HG02763 (cell line): ENCODE data around the gene TNFRSF6B.

ENCODE experiments used
- ATAC-seq: cut with Tn5 transposase; IDR thresholded peaks from one replicate; pipeline ENCODE4 v1.9.1; 2021; ENCODE audit warnings: mild to moderate bottlenecking, moderate library complexity; ENCODE audit not compliant: unreplicated experiment

The TNFRSF6B gene

DNA sequence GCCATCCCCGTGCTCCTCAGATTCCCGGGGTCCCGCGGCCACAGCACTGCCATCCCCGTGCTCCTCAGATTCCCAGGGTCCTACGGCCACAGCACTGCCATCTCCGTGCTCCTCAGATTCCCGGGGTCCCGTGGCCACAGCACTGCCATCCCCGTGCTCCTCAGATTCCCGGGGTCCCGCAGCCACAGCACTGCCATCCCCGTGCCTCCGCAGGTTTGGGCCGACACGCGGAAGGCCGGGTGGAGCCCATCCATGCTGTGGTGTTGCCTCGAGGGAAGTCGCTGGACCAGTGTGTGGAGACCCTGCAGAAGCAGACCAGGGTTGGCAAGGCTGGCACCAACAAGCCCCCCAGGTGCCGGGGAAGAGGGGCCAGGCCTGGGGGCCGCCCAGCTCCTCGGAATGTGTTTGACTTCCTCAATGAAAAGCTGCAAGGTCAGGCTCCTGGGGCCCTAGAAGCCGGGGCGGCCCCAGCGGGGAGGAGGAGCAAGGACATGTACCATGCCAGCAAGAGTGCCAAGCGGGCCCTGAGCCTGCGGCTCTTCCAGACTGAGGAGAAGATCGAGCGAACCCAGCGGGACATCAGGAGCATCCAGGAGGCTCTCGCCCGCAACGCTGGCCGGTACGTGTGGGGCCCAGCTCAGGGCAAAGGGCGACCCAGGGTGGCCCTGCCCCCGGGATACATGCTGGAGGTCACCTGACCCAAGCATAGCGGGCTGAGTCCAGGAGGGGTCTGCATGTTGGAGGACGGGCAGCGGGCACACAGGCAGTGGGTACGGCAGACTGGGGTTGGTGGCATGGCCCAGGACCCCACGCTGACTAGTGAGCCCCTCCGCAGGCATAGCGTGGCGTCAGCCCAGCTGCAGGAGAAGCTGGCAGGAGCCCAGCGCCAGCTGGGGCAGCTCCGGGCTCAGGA lies 38.8 kb downstream of the TNFRSF6B start:
- no peak for ATAC-seq

DNA sequence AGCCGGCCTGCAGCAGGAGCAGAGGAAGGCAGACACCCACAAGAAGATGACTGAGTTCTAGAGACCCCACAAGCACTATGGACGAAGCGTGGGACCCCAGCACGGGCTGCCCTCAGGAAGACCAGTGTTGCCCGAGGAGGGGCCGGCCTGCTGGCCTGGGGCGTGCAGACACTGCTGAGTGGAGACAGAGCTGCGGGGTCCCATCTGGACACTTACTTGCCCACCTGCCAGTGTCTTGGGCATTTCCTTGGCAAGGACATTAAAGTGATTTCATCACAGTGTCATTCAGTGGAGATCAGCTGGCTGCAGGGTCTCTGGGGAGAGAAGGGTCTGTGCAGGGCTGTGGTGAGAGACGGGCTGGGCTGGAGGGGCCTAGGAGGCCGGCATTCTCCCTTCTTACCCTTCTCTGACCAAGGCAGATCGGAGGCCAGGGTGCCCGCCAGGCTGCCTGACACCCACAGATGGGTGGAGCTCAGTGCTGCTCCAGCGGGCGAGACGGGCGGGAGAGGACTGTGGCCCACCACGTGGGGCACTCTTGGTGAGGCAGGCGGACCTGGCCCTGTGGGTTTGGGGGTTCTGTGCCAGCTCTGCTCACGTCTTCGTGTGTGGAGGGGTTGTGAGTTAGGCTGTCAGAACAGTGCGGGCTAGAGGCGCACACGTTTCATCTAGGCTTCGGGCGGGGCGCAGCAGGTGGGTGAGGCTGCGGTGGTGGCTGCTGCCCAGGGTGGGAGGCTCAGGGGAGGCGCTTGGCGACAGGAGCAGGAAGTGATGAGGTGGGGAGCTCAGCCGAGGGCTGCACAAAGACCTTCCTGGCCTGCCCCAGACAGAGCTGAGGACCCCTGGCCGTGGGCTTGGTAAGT lies 39.6 kb downstream of the TNFRSF6B start, which contains the start of gene LIME1:
Gene LIME1, plus strand, starts transcription at position 806 of the 860 bp plus-strand sequence. CDS start 886 bp downstream, outside the sequence.
- no peak for ATAC-seq

DNA sequence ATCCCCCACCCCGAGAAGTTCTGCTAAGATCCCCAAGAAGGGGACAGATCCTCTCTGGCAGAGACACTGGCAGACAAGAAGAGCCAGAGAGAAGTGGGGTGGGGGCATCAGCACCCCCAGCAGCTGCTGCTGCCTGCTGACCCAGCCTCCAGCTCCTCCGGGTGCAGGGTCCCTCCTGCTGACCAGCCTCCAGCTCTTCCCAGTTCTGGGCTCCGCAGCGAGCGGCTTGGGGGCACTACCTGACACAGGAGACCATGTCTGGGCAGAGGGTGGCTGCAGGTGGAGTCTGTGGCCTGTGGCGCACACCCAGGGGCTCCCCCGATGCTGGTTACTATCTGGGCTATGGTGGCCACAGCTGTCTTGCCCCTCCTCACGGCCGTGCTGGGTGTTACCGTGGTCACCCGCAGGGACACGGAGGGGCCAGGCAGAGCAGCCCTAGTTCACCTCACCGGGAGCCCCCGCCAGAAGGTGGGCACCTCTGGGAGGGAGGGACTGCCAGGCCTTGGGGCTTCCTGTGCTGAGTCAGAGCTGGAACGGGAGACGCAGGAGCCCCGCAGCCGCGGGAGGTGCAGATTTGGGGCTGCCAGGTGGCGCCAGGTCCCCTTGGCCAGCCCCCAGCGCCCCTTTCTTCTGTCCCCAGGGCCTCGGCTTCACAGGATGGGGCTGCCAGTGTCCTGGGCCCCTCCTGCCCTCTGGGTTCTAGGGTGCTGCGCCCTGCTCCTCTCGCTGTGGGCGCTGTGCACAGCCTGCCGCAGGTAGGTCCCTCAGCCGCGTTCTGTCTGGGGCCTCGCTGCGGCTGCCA lies 40.6 kb downstream of the TNFRSF6B start:
- no peak for ATAC-seq

DNA sequence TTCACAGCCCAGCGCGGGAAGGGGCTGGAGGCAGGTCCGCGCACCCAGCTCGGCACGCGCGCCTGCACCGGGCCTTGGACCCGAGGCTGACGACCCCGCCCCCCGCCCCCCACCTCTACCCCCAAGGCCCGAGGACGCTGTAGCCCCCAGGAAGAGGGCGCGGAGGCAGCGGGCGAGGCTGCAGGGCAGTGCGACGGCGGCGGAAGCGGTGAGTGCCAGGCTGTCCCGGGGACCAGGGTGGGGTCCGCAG lies 41.2 kb downstream of the TNFRSF6B start:
- no peak for ATAC-seq

DNA sequence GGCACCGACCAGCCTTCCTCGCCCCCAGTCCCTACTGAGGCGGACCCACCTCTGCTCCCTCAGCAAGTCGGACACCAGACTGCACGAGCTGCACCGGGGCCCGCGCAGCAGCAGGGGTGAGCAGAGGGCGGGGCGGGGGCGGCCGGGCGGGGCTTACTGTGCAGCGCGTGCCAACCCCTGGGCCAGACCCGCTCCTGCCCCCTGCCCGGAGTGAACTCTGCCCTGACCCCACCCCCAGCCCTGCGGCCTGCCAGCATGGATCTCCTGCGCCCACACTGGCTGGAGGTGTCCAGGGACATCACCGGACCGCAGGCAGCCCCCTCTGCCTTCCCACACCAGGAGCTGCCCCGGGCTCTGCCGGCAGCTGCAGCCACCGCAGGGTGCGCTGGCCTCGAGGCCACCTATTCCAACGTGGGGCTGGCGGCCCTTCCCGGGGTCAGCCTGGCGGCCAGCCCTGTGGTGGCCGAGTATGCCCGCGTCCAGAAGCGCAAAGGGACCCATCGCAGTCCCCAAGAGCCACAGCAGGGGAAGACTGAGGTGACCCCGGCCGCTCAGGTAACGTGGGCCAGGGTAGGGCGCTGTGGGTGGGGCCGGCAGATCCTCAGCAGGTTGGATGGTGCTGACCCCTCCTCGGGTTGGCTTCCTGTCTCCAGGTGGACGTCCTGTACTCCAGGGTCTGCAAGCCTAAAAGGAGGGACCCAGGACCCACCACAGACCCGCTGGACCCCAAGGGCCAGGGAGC lies 41.7 kb downstream of the TNFRSF6B start:
- no peak for ATAC-seq

DNA sequence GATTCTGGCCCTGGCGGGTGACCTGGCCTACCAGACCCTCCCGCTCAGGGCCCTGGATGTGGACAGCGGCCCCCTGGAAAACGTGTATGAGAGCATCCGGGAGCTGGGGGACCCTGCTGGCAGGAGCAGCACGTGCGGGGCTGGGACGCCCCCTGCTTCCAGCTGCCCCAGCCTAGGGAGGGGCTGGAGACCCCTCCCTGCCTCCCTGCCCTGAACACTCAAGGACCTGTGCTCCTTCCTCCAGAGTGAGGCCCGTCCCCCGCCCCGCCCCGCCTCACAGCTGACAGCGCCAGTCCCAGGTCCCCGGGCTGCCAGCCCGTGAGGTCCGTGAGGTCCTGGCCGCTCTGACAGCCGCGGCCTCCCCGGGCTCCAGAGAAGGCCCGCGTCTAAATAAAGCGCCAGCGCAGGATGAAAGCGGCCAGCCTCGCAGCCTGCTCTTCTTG lies 42.3 kb downstream of the TNFRSF6B start:
- ATAC-seq, result no peak

DNA sequence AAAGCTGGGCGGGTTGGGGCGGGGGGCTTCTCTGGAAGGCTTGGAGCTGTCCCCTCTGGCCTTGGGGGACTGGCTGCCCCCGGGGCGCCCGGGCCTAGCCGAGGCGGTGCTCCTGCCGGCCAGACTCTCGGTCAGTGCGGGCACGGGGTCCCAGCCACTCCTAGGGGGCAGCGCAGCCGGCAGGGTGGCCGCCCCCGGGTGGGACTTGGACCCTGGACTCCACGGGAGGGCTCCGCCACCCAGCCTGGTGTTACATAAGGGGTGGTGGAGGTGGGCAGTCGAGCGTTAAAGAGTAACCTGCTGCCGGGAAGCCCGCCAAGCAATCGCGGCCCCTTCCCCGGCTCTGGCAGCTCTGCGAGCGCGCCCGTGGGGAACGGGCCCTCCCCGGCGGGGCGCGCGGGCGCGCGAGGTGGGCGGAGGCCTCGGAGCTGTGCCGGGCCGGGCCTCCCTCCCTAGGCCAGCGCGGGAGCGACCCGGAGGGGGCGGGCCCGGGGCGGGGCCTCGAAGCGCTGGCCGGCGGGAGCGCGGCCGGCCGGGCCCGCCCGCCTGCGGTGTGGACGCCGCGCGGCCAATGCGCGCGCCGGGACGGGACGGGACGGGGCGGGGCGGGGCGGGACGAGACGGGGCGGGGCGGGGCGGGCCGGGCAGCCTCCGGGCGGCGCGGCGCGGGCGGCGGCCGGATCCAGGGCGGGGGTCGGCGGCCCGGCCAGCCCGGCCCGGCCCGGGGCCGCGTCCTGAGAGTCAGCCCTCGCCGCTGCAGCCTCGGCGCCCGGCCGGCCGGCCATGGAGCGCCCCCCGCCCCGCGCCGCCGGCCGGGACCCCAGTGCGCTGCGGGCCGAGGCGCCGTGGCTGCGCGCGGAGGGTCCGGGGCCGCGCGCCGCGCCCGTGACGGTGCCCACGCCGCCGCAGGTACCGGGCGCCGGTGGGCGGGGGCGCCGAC lies 42.9 kb downstream of the TNFRSF6B start, which contains the start of gene SLC2A4RG:
Gene SLC2A4RG, plus strand, starts transcription at position 647 of the 940 bp plus-strand sequence. Its CDS starts 137 bp downstream, at position 784.
- peak; percentile 45 for ATAC-seq

DNA sequence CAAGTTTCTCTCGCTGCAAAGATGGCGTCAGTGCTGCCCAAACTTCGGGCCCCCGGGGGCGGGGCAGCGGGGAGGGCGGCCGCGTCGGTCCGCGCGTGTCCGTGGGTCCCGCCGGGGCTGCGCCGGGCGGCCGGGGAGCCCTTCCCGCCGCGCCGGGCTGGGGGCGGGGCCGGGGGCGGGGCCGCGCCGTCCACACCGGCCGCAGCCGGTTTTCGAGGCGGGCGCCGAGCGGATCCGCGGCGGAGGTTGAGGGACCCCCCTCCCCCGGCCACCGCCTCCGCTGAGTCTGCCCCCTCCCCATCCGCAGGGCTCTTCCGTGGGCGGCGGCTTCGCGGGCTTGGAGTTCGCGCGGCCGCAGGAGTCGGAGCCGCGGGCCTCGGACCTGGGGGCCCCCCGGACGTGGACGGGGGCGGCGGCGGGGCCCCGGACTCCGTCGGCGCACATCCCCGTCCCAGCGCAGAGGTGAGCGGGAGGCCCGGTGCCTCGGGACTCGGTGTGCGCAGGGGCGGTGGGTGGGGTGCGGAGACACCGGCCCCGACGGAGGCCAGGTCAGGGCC lies 43.7 kb downstream of the TNFRSF6B start:
- ATAC-seq, result peak; percentile 13

DNA sequence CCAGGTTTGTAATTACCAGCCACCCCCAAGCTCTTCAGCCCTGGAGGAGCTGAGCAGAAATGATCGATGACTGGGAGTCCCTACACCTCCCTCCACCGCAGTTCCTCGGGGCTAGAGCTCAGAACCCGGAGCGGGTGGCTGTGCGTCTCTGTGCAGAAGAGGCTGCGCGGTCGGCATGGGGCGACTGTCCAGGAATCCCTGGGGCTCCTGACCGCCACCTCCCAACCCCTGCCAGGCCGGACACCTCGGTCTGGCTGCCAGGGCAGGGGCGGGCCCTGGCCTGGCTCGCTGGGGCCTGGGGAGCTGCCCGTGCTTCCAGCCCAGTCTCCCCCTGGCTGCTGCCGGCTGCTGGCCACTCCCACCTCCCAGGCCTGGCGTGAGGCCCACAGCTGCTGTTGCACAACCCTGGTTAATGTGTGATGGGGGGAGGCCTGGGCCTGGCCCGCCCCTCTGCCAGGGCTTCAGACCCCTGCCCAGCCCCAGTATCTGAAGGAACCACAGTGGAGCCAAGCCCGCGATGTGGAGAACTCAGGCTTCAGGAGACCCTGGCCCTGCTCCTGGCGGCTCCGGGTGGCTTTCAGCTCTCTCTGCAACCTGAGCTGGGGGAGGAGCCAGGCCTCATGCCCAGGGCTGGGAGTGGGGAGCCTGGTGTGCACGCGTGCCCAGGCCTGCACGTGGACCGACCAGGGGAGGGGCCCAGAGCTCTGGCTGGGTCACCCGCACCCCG lies 44.3 kb downstream of the TNFRSF6B start:
- ATAC-seq, result no peak

DNA sequence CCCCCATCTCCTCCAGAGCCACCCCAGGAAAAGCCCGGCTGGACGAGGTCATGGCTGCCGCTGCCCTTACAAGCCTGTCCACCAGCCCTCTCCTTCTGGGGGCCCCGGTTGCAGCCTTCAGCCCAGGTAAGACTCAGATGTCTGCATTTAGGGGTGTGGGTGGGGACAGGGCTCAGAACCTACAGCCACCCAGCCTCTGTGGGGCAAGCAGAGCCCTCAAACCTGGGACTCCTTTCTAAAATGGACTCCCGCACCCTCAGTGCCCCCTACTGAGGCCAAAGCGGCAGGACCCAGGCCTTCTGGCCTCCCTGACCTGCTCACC lies 44.9 kb downstream of the TNFRSF6B start:
- ATAC-seq, result no peak

DNA sequence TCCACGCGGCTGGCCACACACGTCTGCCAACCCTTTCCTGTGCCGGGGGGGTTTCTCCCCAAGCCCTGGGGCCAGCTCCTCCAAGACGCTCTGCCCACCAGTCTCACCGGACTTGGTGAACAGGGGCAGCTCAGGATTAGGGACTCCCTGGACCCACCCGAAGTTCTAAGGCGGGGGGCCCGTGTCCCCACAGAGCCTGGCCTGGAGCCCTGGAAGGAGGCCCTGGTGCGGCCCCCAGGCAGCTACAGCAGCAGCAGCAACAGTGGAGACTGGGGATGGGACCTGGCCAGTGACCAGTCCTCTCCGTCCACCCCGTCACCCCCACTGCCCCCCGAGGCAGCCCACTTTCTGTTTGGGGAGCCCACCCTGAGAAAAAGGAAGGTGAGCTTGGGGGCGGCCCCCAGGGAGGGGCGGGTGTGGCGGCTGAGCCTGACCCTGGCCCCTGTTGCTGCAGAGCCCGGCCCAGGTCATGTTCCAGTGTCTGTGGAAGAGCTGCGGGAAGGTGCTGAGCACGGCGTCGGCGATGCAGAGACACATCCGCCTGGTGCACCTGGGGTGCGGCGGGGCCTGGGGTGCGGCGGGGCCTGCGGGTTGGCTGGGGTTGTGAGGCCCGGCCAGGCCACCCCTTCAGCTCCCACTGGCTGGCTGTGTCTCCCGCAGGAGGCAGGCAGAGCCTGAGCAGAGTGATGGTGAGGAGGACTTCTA lies 45.4 kb downstream of the TNFRSF6B start:
- no peak for ATAC-seq

DNA sequence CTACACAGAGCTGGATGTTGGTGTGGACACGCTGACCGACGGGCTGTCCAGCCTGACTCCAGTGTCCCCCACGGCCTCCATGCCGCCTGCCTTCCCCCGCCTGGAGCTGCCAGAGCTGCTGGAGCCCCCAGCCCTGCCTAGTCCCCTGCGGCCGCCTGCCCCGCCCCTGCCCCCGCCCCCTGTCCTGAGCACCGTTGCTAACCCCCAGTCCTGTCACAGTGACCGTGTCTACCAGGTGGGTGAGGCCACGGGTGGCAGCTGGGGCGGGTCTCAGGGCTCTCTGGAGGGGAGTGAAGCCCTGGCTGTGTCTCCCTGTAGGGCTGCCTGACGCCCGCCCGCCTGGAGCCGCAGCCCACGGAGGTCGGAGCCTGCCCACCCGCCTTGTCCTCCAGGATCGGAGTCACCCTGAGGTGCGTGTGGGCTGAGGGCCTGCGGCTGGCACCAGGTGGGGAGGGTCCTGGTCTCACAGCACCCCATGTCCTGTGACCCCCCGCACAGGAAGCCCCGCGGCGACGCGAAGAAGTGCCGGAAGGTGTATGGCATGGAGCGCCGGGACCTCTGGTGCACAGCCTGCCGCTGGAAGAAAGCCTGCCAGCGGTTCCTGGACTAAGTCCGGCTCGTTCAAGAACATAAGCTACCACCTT lies 46.1 kb downstream of the TNFRSF6B start:
- no peak for ATAC-seq

DNA sequence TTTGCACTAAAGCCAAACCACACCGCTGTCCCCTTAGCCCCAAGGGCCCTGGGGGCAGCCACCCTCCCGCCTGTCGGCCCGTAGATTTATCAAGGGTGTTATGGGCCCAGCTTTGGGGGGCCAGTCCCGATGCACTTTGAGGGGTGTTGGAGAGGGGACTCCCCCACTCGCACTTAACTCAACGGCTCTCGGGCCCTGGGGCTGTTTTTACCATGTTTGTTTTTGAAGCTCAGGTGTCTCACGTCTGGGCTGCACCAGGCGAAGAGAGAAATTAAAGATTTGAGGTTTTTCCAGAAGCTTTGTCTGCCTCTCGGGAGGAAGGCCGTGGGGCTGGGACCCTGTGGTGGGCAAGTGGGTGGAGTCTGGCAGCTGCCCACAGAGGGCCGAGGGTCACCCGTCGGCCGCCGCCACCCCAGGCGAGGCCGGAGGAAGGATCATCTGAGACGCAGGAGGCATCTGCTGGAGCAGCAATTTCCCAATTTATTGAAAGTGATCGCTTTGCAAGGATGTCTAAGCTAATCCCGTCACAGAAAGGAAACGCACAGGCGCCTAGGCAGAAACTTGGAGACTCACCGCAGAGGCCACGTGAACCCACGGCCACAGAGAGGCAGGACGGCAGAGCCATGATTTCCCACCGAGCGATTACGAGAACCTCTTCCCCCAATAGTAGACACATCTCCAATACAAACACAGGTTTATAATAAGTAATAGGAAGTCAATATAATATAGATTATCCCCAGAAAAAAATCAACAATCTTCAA lies 46.9 kb downstream of the TNFRSF6B start:
- no peak for ATAC-seq

DNA sequence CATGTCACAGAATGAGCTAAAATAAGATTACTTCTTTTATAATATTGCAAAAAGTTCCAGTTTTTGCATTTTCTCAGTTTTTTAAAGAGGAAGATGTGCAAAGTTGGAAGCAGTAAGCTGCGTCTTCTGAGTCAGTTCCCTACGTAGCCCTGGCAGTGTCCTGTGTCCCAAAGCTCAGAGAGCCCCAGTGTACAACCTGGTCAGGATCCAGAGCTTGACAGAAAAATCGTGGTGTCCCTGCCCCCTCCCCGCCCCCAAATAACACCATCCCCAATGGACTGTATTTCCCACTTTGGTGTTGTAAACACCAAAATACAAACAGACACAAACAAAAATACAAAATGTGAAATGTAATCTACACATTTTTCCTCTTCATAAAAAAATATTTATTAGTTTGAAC lies 47.7 kb downstream of the TNFRSF6B start:
- ATAC-seq, result no peak

DNA sequence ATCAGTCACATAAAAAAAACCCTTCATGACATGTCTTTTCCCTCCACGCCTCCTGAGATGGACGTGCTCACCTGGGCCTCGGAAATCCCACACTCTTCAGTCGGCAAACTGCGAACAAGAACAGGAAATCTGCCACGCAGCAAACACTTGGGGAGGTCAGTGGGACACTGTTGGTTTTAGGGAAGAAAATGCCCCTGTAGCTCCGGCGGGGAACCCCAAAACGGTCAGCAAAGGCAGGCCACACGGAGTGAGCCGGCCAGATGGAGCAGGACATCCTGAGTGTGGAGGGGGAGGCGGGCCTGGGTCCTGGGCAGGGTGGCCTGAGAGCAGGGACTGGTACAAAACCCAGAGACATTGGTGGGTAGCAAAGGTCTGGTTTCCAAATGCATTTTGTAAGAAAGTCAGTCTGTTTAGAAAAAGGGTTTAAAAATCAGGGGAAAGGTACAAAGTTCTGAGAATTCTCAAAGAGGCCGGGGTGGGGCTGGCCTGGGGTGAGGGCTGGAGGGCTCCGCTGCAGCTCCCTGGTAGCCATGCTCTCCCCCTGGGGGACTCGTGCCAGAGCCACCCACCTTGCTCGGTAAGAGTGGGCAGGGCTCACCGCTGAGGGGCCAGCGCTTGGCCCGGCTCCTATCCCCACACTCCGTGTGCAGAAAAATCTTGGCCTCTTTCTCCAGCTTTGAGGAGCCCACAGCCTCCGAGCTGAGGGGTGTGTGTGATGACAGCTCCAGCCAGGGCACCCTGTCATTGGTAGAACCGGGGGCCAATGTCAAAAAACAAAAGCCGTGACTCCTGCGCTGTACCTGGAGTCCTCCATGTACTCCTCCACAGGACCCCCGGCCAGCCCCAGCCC lies 48.3 kb downstream of the TNFRSF6B start:
- ATAC-seq, result no peak

DNA sequence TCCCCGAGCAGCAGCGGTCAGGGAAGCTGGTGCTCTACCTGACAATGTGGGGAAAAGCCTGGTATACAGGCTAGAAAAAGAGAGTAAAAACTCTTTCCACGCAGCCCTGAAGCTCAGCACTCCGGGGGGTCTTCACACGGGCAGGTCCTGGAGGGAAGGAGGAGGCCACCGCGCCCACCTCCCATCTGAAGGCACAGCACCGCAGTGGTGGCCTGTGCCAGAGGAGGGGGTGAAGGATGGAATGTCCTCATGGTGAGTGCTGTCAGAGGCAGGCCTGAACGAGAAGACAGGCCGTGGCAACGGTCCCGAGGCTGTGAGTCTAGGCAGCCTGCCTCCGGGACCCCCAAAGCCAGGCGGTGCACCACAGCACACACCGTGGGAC lies 49.0 kb downstream of the TNFRSF6B start:
- no peak for ATAC-seq
